Measurements from ENCODE around the gene OR5A1. TPM values are rescaled to one million over a fixed set of nuclear protein-coding genes. Genes with fewer than 3 reads are reported as not detected.

Gene OR5A1
- total and polyA plus RNA-seq, 2 donors (not counting 1 experiment from before 2014, with no cell fraction given): not detected

- Mint-ChIP-seq H3K9me3 (ENCODE audit: insufficient read depth) (peaks cover 9% of the 10 kb centered on the region), H3K27me3 (peaks cover 17% of the 10 kb centered on the region), H3K4me1 (no peaks in the 10 kb centered on the region), H3K27ac (no peak overlapping the region), H3K4me3 (no peak overlapping the region)
- H4K20me1 ChIP-seq (ENCODE audit: control insufficient read depth, insufficient read depth, low read length, poor library complexity, severe bottlenecking): no peaks in the 10 kb centered on the region
- intact Hi-C loops (cut with micrococcal nuclease): no loop called here
- no CpG with 5 or more reads among the region's 2 CpGs for WGBS (ENCODE audit: insufficient coverage)
- no peak for TF ChIP-seq CTCF (IDR thresholded peaks at IDR 0.05)
- TF ChIP-seq EZH2 (IDR thresholded peaks at IDR 0.05; ENCODE audit: borderline replicate concordance, insufficient read depth, low read depth, low read length, poor library complexity, severe bottlenecking): no peak
- H3K9me3 ChIP-seq (ENCODE audit: control extremely low read depth in 1 of 3, control insufficient read depth in 2 of 3, insufficient read depth in 1 of 3, low read length in 2 of 3): peaks cover 0 to 3% (median 0%) of the 10 kb centered on the region in 3 donors
- H3K27me3 ChIP-seq (replicated peaks in 1 of 4; ENCODE audit: control extremely low read depth in 1 of 4, control insufficient read depth in 3 of 4, insufficient read depth in 4 of 4, low read length in 3 of 4): no peaks in the 10 kb centered on the region
- DNase-seq: no peak
- no peak overlapping the region for H3K9ac ChIP-seq (ENCODE audit: low read length)
- H3K4me2 ChIP-seq (replicated peaks; ENCODE audit: low read depth, low read length, poor library complexity, severe bottlenecking): no peak overlapping the region
- no peaks in the 10 kb centered on the region for H3K4me1 ChIP-seq (ENCODE audit: control insufficient read depth in 2 of 2, insufficient read depth in 2 of 2, low read length in 2 of 2)
- H3K79me2 ChIP-seq (ENCODE audit: control insufficient read depth, insufficient read depth, low read length): no peaks in the 10 kb centered on the region
- ChIA-PET POLR2A (no interaction called here), CTCF (no interaction called here)
- H3K27ac ChIP-seq (ENCODE audit: low read length in 2 of 2): no peak overlapping the region
- no peaks in the 10 kb centered on the region for H3K36me3 ChIP-seq (replicated peaks in 1 of 2; ENCODE audit: control extremely low read depth in 1 of 2, control insufficient read depth in 1 of 2, extremely low read depth in 1 of 2, insufficient read depth in 2 of 2, low read length in 1 of 2)
- H3K4me3 ChIP-seq (ENCODE audit: control extremely low read depth in 1 of 5, extremely low read depth in 1 of 5, insufficient read depth in 1 of 5, low read depth in 2 of 5, low read length in 4 of 5): no peak overlapping the region
- no peak overlapping the region for H2AFZ ChIP-seq (ENCODE audit: insufficient read depth, low read depth, low read length, poor library complexity, severe bottlenecking)
- no peak for ATAC-seq (ENCODE audit: low read depth)
Observed at GRCh38 chr11:59448484-59448883, 12.2 kb downstream of the OR5A1 start.

- DNase-seq (no peak), ATAC-seq (ENCODE audit: low read depth) (no peak)
- Histone ChIP-seq H3K36me3 (replicated peaks in 1 of 2; ENCODE audit: control extremely low read depth in 1 of 2, control insufficient read depth in 1 of 2, extremely low read depth in 1 of 2, insufficient read depth in 2 of 2, low read length in 1 of 2) (no peaks in the 10 kb centered on the region), H4K20me1 (ENCODE audit: control insufficient read depth, insufficient read depth, low read length, poor library complexity, severe bottlenecking) (no peaks in the 10 kb centered on the region), H3K27ac (ENCODE audit: low read length in 2 of 2) (no peak within 1 kb of the TSS), H3K79me2 (ENCODE audit: control insufficient read depth, insufficient read depth, low read length) (no peaks in the 10 kb centered on the region), H3K4me2 (replicated peaks; ENCODE audit: low read depth, low read length, poor library complexity, severe bottlenecking) (no peak within 1 kb of the TSS), H3K9ac (ENCODE audit: low read length) (no peak within 1 kb of the TSS), H3K27me3 (replicated peaks in 1 of 4; ENCODE audit: control extremely low read depth in 1 of 4, control insufficient read depth in 3 of 4, insufficient read depth in 4 of 4, low read length in 3 of 4) (peaks cover 0 to 3% (median 0%) of the 10 kb centered on the region in 4 experiments), H3K9me3 (ENCODE audit: control extremely low read depth in 1 of 3, control insufficient read depth in 2 of 3, insufficient read depth in 1 of 3, low read length in 2 of 3) (no peaks in the 10 kb centered on the region), H2AFZ (ENCODE audit: insufficient read depth, low read depth, low read length, poor library complexity, severe bottlenecking) (no peak within 1 kb of the TSS), H3K4me3 (ENCODE audit: control extremely low read depth in 1 of 5, extremely low read depth in 1 of 5, insufficient read depth in 1 of 5, low read depth in 2 of 5, low read length in 4 of 5) (no peak within 1 kb of the TSS), H3K4me1 (ENCODE audit: control insufficient read depth in 2 of 2, insufficient read depth in 2 of 2, low read length in 2 of 2) (no peaks in the 10 kb centered on the region)
- WGBS (ENCODE audit: insufficient coverage): no CpG with 5 or more reads among the region's 2 CpGs
- TF ChIP-seq CTCF (IDR thresholded peaks at IDR 0.05) (no peak), EZH2 (IDR thresholded peaks at IDR 0.05; ENCODE audit: borderline replicate concordance, insufficient read depth, low read depth, low read length, poor library complexity, severe bottlenecking) (no peak)
- intact Hi-C loops (cut with micrococcal nuclease): no loop called here
- POLR2A ChIA-PET: interaction anchor here (0.6 kb wide), 1 partner anchor 171 kb away, joined by 3 read pairs; no protein-coding TSS in a partner anchor
- H3K27me3 Mint-ChIP-seq: peaks cover 33% of the 10 kb centered on the region
- CTCF ChIA-PET: no interaction called here
- no peaks in the 10 kb centered on the region for H3K4me1 Mint-ChIP-seq
- no peaks in the 10 kb centered on the region for H3K9me3 Mint-ChIP-seq (ENCODE audit: insufficient read depth)
- no peak within 1 kb of the TSS for H3K27ac Mint-ChIP-seq
- H3K4me3 Mint-ChIP-seq: no peak within 1 kb of the TSS
Observed at GRCh38 chr11:59456661-59457060, 20.4 kb downstream of the OR5A1 start, which contains the start of gene OR4D6. TSS of gene OR4D6 (plus strand) at chr11:59456961. CDS start at chr11:59456961, 0 bp downstream.

Data from B cell (primary cell).